ENCODE data around the gene LEMD3. TPM values are rescaled to one million over a fixed set of nuclear protein-coding genes. Genes with fewer than 3 reads are reported as not detected.
"Not testable (repeated sequence)": the region's sequence is repeated elsewhere in the genome, so short reads cannot be mapped to it uniquely, and the experiment has no call there.

LEMD3 gene
- total RNA-seq, 2 experiments from 2014 or later: 19.5 to 23.2 TPM

GRCh38 chr12:65278576-65279368 lies 109.4 kb downstream of the LEMD3 start, which contains the start of gene MSRB3:
MSRB3 (plus strand) TSS chr12:65278683; CDS start chr12:65308580, 29,897 bp downstream.
- DNase-seq (peak; percentile 22), ATAC-seq (peak; percentile 53)
- Mint-ChIP-seq H3K36me3 (ENCODE audit: low read depth) (no peaks in the 10 kb centered on the region), H3K4me1 (ENCODE audit: low read depth) (peaks cover 5% of the 10 kb centered on the region), H3K27ac (no peak within 1 kb of the TSS), H3K9me3 (no peaks in the 10 kb centered on the region), H3K4me3 (peak within 1 kb of the TSS; percentile 50), H3K27me3 (peaks cover 51% of the 10 kb centered on the region)
- intact Hi-C loops (cut with micrococcal nuclease): no loop called here
- TF ChIP-seq, protein P1, sequence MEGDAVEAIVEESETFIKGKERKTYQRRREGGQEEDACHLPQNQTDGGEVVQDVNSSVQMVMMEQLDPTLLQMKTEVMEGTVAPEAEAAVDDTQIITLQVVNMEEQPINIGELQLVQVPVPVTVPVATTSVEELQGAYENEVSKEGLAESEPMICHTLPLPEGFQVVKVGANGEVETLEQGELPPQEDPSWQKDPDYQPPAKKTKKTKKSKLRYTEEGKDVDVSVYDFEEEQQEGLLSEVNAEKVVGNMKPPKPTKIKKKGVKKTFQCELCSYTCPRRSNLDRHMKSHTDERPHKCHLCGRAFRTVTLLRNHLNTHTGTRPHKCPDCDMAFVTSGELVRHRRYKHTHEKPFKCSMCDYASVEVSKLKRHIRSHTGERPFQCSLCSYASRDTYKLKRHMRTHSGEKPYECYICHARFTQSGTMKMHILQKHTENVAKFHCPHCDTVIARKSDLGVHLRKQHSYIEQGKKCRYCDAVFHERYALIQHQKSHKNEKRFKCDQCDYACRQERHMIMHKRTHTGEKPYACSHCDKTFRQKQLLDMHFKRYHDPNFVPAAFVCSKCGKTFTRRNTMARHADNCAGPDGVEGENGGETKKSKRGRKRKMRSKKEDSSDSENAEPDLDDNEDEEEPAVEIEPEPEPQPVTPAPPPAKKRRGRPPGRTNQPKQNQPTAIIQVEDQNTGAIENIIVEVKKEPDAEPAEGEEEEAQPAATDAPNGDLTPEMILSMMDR (IDR thresholded peaks at IDR 0.05): no peak
- ChIA-PET POLR2A (no interaction called here), CTCF (no interaction called here)

DNA sequence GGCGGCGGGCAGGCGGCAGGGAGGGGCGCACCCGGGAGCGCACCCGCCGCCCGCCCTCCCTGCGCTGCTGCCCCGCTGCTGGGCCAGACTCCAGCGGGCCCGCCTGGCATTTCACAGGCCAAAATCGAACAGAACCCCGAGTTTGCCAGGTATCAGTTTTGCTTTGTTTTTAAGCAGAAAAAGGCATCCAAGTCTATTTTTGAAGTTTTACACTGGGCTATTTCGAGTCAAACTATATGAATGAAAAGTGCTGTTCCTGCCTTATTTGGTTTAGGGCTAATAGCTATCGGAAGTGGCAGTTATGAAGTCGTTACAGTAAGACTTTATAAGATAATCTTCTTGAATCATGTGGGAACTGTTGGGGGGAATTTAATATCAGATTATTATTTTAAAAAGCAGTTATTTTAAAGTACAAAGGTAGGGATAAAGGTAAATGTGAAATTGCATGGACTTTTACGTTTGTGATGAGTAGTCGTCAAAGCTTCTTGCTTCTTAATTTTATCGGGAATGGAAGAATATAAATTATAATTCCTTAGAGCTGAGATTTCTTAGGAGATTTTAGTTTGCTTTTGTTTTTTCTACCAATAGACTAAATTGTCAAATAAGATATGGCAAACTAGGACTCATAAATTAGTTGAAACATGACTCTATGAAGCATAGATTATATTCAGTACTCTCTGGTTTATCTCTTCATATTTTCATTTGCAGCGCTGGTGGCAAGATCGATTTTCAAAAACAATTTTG lies 110.2 kb downstream of the LEMD3 start:
- intact Hi-C loops (cut with micrococcal nuclease): no loop called here
- H3K36me3 Mint-ChIP-seq (ENCODE audit: low read depth): no peaks in the 10 kb centered on the region
- H3K27me3 Mint-ChIP-seq: peaks cover 47% of the 10 kb centered on the region
- no peaks in the 10 kb centered on the region for H3K9me3 Mint-ChIP-seq
- TF ChIP-seq, protein P1 (IDR thresholded peaks at IDR 0.05): no peak
- ChIA-PET CTCF (no interaction called here), POLR2A (no interaction called here)
- H3K27ac Mint-ChIP-seq: no peak overlapping the region
- DNase-seq: no peak
- ATAC-seq: peak; percentile 39
- peak overlapping the region; percentile 50 for H3K4me3 Mint-ChIP-seq
- H3K4me1 Mint-ChIP-seq (ENCODE audit: low read depth): peaks cover 5% of the 10 kb centered on the region

GRCh38 chr12:65280306-65280705 lies 110.9 kb downstream of the LEMD3 start:
- ChIA-PET POLR2A (no interaction called here), CTCF (no interaction called here)
- Mint-ChIP-seq H3K9me3 (no peaks in the 10 kb centered on the region), H3K36me3 (ENCODE audit: low read depth) (no peaks in the 10 kb centered on the region), H3K4me1 (ENCODE audit: low read depth) (peaks cover 5% of the 10 kb centered on the region), H3K4me3 (no peak overlapping the region), H3K27ac (no peak overlapping the region), H3K27me3 (peaks cover 45% of the 10 kb centered on the region)
- no peak for ATAC-seq
- intact Hi-C loops (cut with micrococcal nuclease): no loop called here
- TF ChIP-seq, protein P1 (IDR thresholded peaks at IDR 0.05): no peak
- DNase-seq: no peak

DNA sequence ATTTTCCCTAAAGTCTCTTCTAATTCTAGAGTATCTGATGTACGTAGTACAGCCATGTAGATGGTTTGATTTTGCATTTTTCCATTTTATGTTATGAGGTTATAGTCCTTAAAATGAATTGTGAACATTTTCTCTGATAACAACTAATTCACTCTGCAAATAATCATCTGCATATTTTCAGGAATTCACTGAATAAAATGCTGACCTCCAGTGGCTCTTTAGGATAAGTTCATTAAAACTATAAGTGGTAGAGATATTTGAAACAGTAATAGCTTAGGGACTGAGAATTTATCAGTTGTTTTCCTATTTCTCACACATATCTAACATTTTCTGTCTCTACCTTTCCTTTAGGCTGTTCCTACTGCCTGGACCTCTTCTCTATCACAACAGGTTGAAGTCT lies 113.5 kb downstream of the LEMD3 start:
- Mint-ChIP-seq H3K36me3 (ENCODE audit: low read depth) (no peaks in the 10 kb centered on the region), H3K27me3 (peaks cover 39% of the 10 kb centered on the region), H3K4me1 (ENCODE audit: low read depth) (peaks cover 3% of the 10 kb centered on the region), H3K27ac (no peak overlapping the region), H3K4me3 (no peak overlapping the region), H3K9me3 (no peaks in the 10 kb centered on the region)
- TF ChIP-seq, protein P1 (IDR thresholded peaks at IDR 0.05): no peak
- CTCF ChIA-PET: no interaction called here
- ATAC-seq (no peak), DNase-seq (no peak)
- POLR2A ChIA-PET: no interaction called here
- intact Hi-C loops (cut with micrococcal nuclease): no loop called here

- H3K4me1 Mint-ChIP-seq (ENCODE audit: low read depth); H3K4me3 Mint-ChIP-seq; H3K36me3 Mint-ChIP-seq (ENCODE audit: low read depth); H3K9me3 Mint-ChIP-seq; ATAC-seq; H3K27ac Mint-ChIP-seq; DNase-seq; CTCF ChIA-PET; intact Hi-C loops (cut with micrococcal nuclease); POLR2A ChIA-PET: not testable (repeated sequence)
- peaks cover 25% of the 10 kb centered on the region for H3K27me3 Mint-ChIP-seq
These were observed 116.1 kb downstream of the LEMD3 start for GRCh38 chr12:65285532-65285931.

Measured in activated CD8-positive, alpha-beta T cell treated with anti-CD3 and anti-CD28 coated beads for 36 hours (primary cell).